ENCODE results near the gene PMAIP1.
A peak's percentile ranks its signal among the peaks of the same experiment; 100 is the strongest.

The PMAIP1 gene

DNA sequence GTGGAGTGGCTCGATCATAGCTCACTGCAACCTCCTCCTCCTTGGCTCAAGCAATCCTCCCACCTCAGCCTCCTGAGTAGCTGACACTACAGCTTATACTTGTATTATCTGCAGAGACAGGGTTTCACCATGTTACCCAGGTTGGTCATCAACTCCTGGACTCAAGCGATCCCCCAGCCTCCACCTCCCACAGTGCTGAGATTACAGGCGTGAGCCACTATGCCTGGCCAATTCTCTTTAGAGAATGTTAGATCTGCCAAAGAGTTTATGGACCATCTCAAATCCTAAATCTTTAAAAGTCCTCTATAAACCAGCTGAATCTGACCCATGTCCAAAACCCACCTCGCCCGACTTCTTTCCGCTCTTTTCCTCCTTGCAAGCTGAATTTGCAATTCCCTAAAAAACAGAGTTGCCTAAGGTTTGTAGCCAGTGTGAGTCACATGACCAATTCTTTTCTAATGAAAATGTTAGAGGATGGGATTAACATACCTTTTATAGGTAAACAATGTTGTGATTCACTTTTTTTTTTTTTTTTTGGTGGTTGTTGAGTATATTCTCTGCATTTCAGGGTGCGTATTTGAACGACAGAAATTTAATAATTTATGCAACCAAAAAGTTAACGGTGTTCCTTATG, 2.4 kb upstream of the PMAIP1 start:
- H3K36me3 ChIP-seq: no peaks in the 10 kb centered on the region
- TF ChIP-seq, protein P1, sequence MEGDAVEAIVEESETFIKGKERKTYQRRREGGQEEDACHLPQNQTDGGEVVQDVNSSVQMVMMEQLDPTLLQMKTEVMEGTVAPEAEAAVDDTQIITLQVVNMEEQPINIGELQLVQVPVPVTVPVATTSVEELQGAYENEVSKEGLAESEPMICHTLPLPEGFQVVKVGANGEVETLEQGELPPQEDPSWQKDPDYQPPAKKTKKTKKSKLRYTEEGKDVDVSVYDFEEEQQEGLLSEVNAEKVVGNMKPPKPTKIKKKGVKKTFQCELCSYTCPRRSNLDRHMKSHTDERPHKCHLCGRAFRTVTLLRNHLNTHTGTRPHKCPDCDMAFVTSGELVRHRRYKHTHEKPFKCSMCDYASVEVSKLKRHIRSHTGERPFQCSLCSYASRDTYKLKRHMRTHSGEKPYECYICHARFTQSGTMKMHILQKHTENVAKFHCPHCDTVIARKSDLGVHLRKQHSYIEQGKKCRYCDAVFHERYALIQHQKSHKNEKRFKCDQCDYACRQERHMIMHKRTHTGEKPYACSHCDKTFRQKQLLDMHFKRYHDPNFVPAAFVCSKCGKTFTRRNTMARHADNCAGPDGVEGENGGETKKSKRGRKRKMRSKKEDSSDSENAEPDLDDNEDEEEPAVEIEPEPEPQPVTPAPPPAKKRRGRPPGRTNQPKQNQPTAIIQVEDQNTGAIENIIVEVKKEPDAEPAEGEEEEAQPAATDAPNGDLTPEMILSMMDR (IDR thresholded peaks at IDR 0.05): no peak
- DNase-seq: no peak
- H3K4me3 ChIP-seq: no peak overlapping the region
- no peaks in the 10 kb centered on the region for H3K9me3 ChIP-seq
- H3K4me1 ChIP-seq: peaks cover 0 to 18% (median 9%) of the 10 kb centered on the region in 4 donors
- H3K27me3 ChIP-seq: peaks cover 0 to 22% of the 10 kb centered on the region in 2 donors
- intact Hi-C loops (cut with DNase I; ENCODE audit: low total_unique reads): no loop called here
- no peak overlapping the region for H3K27ac ChIP-seq

DNA sequence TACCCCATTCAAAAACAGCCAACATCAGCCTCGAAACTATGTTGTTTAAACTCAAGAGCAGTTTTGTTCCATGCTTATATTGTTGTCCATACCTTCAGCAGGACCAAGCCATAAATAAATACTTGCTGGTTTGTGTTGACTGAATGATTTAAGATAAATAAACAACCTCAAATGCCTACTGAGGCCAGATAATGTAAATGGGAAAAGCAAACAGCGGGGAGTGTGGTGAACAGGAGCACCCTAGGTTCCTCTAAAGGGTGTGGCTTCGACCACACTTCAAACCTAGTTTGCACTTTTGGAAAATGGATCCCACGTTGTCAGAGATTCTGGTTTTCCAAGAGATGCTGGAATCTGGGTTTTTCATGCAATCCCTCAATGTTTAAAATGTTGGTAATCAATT, 1.7 kb upstream of the PMAIP1 start:
- TF ChIP-seq, protein P1 (IDR thresholded peaks at IDR 0.05): no peak
- intact Hi-C loops (cut with DNase I; ENCODE audit: low total_unique reads): no loop called here
- peaks cover 0 to 29% of the 10 kb centered on the region in 2 donors for H3K27me3 ChIP-seq
- H3K36me3 ChIP-seq: no peaks in the 10 kb centered on the region
- no peak overlapping the region for H3K27ac ChIP-seq
- no peaks in the 10 kb centered on the region for H3K9me3 ChIP-seq
- DNase-seq: no peak
- H3K4me1 ChIP-seq: peaks cover 0 to 18% (median 9%) of the 10 kb centered on the region in 4 donors
- H3K4me3 ChIP-seq: no peak overlapping the region

DNA sequence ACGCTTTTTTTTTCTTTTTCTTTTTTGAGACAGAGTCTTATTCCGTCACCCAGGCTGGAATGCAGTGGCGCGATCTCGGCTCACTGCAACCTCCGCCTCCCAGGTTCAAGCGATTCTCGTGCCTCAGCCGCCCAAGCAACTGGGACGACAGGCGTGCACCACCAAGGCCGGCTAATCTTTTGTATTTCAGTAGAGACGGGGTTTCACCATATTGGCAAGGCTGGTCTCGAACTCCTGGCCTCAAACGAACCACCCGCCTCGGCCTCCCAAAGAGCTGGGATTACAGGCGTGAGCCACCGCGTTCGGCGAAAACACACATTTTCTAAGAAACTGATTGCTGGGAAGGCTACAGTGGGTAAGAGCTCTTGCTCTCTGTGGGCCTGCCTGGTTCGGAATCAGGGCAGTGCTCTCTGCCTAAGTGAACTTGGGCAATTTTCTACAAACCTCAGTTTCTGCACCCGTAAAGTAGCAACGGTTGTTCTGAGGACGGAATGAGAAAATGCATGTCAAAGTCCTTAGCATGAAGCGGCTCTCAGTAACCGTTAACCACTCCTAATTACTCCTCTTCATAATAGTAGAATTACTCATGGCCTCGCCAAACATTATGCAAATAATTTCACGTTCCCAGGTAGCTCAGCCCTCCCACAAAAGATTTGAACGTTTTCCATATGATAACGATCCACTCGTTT, 1.0 kb upstream of the PMAIP1 start:
- no peak for DNase-seq
- peaks cover 0 to 29% of the 10 kb centered on the region in 2 donors for H3K27me3 ChIP-seq
- H3K4me1 ChIP-seq: peaks cover 0 to 18% (median 9%) of the 10 kb centered on the region in 4 donors
- H3K27ac ChIP-seq: no peak overlapping the region
- no peaks in the 10 kb centered on the region for H3K36me3 ChIP-seq
- peak overlapping the region in 1 of 2 donors; percentile 60 for H3K4me3 ChIP-seq
- intact Hi-C loops (cut with DNase I; ENCODE audit: low total_unique reads): no loop called here
- H3K9me3 ChIP-seq: no peaks in the 10 kb centered on the region
- TF ChIP-seq, protein P1 (IDR thresholded peaks at IDR 0.05): no peak

DNA sequence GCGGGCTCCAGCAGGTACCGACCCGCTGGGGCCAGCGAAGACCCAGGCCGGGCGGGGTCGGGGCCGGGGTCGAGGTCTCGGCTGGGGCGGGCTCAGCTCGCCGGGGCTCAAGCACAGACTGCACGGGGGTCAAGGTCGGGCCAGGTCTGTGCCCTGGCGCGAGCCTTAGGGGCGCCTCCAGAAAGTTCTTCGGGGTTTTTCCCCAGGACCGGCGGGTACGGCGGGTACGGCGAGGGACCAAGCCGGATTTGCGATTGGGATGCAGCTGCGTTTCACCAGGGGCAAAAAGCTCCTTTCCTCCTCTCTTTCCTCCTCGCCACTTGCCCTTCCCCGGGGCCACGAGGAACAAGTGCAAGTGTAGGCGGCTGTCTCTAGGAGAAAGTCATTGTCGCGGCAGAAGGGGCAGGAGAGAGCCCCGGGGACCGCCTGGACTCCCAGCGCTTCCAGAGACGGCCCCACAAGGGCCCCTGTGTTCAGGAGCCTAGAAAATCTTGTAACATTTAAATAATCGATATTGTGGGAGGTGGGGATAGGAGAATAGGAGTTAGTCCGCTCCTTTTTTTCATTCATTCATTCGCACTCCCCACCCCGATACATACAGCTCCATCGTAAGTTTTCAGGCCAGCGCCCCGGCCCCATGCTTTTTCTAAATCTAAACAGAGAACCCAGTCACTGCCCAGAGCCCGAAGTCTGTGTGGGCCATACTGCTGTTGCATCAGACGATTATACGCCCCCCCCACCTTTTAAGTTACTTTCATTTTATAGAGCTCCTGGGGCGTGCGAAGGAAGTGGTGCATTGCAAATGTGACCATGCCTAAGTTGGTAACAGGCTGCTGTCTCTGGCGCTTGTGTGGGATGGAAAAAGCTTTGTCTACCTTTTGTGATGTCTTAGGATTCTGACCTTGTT, 679 bp downstream of the PMAIP1 start:
- TF ChIP-seq, protein P1 (IDR thresholded peaks at IDR 0.05): no peak
- H3K27ac ChIP-seq: no peak overlapping the region
- H3K36me3 ChIP-seq: no peaks in the 10 kb centered on the region
- intact Hi-C loops (cut with DNase I; ENCODE audit: low total_unique reads): no loop called here
- DNase-seq: no peak
- peaks cover 0 to 18% (median 9%) of the 10 kb centered on the region in 4 donors for H3K4me1 ChIP-seq
- H3K27me3 ChIP-seq: peaks cover 0 to 36% of the 10 kb centered on the region in 2 donors
- peak overlapping the region; percentile 52 to 60 for H3K4me3 ChIP-seq
- H3K9me3 ChIP-seq: no peaks in the 10 kb centered on the region

DNA sequence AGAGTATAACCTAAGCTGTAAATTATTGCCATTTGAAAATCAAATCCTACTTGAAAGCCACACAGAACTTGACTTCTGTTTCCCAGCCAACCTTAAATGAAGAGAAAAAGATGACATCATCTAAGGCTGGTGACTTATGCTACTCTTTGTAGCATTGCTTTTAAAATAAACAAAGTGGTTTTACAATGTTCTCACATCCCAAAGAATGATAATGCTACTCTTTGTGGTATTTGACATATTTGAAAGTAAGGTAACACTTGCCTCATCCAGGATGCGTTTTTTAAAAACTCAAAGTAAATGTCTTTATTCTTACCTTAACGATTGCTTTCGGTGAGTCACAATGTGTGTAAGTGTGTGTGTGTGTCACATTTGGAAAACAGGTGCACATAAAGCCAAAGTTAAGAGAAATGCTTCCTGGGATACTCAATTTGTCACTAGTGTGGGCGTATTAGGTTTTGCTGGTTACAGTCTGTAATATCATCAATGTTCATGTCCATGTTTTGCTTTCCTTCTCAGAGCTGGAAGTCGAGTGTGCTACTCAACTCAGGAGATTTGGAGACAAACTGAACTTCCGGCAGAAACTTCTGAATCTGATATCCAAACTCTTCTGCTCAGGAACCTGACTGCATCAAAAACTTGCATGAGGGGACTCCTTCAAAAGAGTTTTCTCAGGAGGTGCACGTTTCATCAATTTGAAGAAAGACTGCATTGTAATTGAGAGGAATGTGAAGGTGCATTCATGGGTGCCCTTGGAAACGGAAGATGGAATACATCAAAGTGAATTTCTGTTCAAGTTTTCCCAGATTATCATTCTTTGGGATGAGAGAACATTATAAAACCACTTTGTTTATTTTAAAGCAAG, 2.6 kb downstream of the PMAIP1 start:
- intact Hi-C loops (cut with DNase I; ENCODE audit: low total_unique reads): no loop called here
- peaks cover 0 to 42% of the 10 kb centered on the region in 2 donors for H3K27me3 ChIP-seq
- no peaks in the 10 kb centered on the region for H3K9me3 ChIP-seq
- TF ChIP-seq, protein P1 (IDR thresholded peaks at IDR 0.05): no peak
- H3K36me3 ChIP-seq: no peaks in the 10 kb centered on the region
- no peak overlapping the region for H3K4me3 ChIP-seq
- no peak for DNase-seq
- H3K27ac ChIP-seq: no peak overlapping the region
- peaks cover 0 to 18% (median 9%) of the 10 kb centered on the region in 4 donors for H3K4me1 ChIP-seq
